ENCODE results near the gene PRCD.

Gene PRCD

DNA sequence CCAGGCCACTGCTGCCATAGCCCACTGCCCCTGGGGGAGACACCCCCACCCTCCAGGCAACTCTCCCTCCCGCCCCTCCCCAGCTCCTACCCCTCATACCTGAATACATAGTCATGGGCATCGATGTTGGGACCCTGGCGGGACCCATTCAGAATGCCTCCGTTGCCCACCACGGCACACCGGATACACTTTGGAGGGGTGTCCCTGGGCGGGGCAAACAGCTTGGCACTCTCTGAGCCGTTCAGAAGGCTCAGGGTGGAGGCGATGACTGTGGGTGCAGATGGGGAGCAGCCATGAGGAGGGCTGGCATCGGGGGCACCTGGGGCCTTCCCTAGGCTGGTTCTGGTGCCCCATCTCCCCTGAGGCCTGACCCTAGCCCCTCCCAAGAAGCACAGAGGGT lies 33.3 kb downstream of the PRCD start:
- TF ChIP-seq, protein P1, sequence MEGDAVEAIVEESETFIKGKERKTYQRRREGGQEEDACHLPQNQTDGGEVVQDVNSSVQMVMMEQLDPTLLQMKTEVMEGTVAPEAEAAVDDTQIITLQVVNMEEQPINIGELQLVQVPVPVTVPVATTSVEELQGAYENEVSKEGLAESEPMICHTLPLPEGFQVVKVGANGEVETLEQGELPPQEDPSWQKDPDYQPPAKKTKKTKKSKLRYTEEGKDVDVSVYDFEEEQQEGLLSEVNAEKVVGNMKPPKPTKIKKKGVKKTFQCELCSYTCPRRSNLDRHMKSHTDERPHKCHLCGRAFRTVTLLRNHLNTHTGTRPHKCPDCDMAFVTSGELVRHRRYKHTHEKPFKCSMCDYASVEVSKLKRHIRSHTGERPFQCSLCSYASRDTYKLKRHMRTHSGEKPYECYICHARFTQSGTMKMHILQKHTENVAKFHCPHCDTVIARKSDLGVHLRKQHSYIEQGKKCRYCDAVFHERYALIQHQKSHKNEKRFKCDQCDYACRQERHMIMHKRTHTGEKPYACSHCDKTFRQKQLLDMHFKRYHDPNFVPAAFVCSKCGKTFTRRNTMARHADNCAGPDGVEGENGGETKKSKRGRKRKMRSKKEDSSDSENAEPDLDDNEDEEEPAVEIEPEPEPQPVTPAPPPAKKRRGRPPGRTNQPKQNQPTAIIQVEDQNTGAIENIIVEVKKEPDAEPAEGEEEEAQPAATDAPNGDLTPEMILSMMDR (IDR thresholded peaks at IDR 0.05), result no peak

DNA sequence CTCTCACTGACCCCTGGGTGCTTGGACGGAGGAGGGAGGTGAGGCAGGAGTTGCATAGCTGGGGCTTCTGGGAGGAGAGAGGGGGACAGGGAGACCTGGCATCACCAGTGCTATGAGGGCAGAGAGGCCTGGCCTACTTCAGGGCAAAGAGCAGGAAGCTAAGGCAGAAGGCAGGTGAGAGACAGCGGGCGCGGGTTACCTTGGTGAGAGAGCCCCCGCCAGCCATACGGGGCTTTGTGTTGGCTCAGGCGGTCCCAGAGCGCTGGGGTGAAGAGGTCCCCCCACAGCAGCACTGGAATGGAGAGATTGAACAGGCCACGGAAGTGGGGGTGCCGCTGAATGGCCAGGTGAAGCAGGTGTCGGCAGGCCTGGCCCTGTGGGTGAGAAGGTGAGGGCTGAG lies 34.3 kb downstream of the PRCD start:
- TF ChIP-seq, protein P1 (IDR thresholded peaks at IDR 0.05), result no peak

DNA sequence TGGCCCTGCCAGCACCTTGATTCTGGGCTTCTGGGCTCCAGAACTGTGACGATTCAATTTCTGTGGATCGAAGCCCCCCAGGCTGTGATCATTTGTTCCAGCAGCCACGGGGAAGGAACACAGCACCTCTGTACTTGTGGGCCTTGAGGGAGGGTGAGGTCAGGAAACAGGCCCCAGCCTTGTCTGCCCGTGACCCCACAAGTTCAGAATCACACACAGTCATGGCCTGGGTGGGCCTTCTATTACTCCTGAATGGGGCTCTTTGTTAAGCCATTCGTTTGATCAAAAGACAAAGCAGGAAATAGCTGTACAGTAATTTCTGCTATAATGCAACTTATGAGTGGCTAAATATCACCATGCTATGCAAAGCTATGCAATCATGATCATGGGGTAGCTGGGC lies 35.7 kb downstream of the PRCD start:
- TF ChIP-seq, protein P1 (IDR thresholded peaks at IDR 0.05), result no peak

DNA sequence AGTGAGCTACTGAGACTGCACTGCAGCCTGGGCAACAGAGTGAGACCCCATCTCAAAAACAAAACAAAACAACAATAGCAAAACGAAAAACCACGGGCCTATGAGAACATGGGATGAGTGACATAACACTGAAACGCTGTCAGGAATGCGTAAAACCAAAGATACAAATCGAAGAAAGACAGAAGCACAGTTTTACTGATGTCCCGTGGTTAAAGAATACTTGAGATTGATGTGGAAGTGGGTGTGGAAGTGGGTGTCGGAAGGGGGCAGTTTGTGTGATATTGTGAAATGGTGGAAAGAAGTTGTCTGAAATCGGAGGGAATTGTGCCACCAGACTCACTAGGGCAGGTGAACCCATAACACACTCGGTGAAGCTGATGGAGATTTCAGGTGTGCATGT lies 36.3 kb downstream of the PRCD start:
- TF ChIP-seq, protein P1 (IDR thresholded peaks at IDR 0.05), result no peak

DNA sequence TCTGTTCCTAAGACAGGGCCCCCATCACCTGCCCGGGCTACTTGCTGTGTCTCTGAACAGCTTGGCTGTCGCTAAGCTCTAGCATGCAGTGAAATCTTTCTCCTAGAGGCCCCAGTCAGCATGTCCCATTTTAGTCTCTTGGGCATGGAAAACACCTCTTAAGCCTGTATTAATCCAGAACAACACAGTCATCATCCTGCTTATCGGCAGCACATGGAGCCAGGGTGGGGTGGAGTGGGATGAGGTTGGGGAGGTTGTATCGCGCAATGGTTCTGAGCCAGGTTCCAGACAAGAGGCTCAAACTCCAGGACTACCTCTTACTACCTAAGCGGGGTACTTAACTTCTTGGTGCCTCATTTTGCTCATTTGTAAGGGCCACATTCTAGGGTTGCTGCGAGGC lies 38.0 kb downstream of the PRCD start:
- TF ChIP-seq, protein P1 (IDR thresholded peaks at IDR 0.05), result no peak

DNA sequence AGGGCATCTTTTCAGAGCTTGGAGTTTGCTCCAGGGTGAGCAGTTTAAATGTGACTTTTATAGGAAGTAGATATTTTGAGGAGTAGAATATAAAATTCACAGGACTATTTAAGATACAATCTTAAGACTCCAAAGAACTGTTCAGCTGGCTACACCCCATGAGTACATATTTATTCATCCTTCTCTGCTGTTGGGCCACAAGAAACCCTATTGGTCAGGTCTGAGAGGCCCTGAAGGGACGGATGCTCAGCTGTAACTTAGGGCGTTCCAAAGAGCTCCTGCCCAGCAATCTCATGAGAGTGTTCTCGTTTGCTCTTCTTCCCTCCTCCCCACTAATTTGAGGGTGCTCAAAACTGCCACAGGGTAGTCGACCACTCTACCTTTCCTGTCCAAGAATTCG lies 38.5 kb downstream of the PRCD start:
- TF ChIP-seq, protein P1 (IDR thresholded peaks at IDR 0.05), result no peak

DNA sequence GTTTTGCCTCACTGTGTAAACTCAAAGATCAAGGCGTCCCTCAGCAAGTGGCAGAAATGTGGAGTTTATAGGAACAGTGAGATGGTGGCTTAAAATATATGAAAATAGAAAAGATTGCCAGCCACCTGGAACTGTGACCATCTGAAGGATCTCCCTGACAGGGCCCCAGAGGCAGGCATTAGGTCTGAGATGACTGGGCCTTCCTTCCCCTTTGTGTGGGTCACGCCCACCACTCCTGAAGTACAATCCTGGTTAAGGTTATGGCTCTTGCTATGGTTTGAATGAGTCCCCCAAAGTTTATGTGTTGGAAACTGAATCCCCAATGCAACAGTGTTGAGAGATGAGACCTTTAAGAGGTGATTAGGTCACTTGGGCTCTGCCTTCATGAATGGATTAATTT lies 39.4 kb downstream of the PRCD start:
- TF ChIP-seq, protein P1 (IDR thresholded peaks at IDR 0.05), result no peak

DNA sequence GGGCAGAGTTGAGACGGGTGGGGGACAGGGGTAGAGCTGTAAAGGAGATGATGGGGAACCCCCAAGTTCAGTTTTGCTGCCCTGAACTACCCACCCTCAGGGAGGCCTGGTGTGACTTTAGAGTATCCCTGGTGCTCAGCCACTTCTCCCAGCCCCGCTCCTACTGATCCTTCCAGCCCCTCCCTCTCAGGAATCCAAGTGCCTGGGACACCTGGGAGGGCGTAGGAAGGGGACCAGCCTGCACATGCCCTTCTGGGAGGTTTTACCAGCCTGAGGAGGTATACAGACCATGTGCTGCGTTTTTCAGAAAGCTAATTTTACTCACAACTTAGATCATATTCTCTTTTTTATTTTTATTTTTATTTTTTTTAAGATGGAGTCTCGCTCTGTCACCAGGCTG lies 41.7 kb downstream of the PRCD start:
- TF ChIP-seq, protein P1 (IDR thresholded peaks at IDR 0.05), result no peak
